Left ventricle myocardium inferior (tissue), 1 donor: ENCODE results near the gene TCN2. TPM values are rescaled to one million over a fixed set of nuclear protein-coding genes. Genes with fewer than 3 reads are reported as not detected.
"Not testable (repeated sequence)": the region's sequence is repeated elsewhere in the genome, so short reads cannot be mapped to it uniquely, and the experiment has no call there.

ENCODE experiments used
- DNase-seq: peaks from one replicate; pipeline ENCODE4 v3.0.0-alpha.2; 2020
- H3K27ac ChIP-seq: fragments of 200-600 bp; replicated peaks from 2 replicates; pipeline ENCODE4 v1.8.0; 2021
- H3K27me3 ChIP-seq: fragments of 200-600 bp; 2 replicates; pipeline ENCODE4 v1.8.0; 2021; ENCODE audit warnings: low read depth
- H3K36me3 ChIP-seq: fragments of 200-600 bp; 2 replicates; pipeline ENCODE4 v1.8.0; 2021
- H3K4me1 ChIP-seq: fragments of 200-600 bp; 2 replicates; pipeline ENCODE4 v1.8.0; 2021
- H3K4me3 ChIP-seq: fragments of 200-600 bp; 2 replicates; pipeline ENCODE4 v1.8.0; 2021; ENCODE audit warnings: mild to moderate bottlenecking, moderate library complexity
- H3K9me3 ChIP-seq: fragments of 200-600 bp; replicated peaks from 2 replicates; pipeline ENCODE4 v1.8.0; 2021
- CTCF ChIP-seq: fragments of 200-600 bp; IDR thresholded peaks from 2 replicates; pipeline ENCODE4 v1.8.0; 2021; ENCODE audit warnings: antibody characterized with exemption, mild to moderate bottlenecking, borderline replicate concordance
- intact Hi-C: fragments of 100-400 bp; cut with micrococcal nuclease; formaldehyde crosslinking; loops from one replicate; pipeline ENCODE4 v1.11.0; 2022
- total RNA-seq: library from RNA; stranded (reverse); fragmentation: NEBNext Ultra II Directional; extraction: Animal tissue kit (Norgen Biotek cat#: 25700); gene quantifications from one replicate; pipeline ENCODE4 v1.2.1, GENCODE V29; 2021
- donor health status: DM: no; HTN: yes; CAD: no; lungs with severe emphysema.

The TCN2 gene
- total RNA-seq, 1 donor from 2014 or later: 14.1 TPM

GRCh38 chr22:30671071-30671470 lies 64.1 kb downstream of the TCN2 start:
- H3K36me3 ChIP-seq: no peaks in the 10 kb centered on the region
- no peak for TF ChIP-seq CTCF
- no peak overlapping the region for H3K4me3 ChIP-seq
- H3K27me3 ChIP-seq: peaks cover 12% of the 10 kb centered on the region
- H3K4me1 ChIP-seq: peaks cover 24% of the 10 kb centered on the region
- H3K27ac ChIP-seq: no peak overlapping the region
- no peaks in the 10 kb centered on the region for H3K9me3 ChIP-seq
- intact Hi-C loops: no loop called here
- DNase-seq: no peak

- Histone ChIP-seq H3K4me3 (no peak overlapping the region), H3K27ac (no peak overlapping the region), H3K9me3 (no peaks in the 10 kb centered on the region), H3K4me1 (peaks cover 4% of the 10 kb centered on the region), H3K27me3 (peaks cover 15% of the 10 kb centered on the region), H3K36me3 (no peaks in the 10 kb centered on the region)
- no peak for DNase-seq
- TF ChIP-seq CTCF: no peak
- intact Hi-C loops: no loop called here
Observed at GRCh38 chr22:30673136-30673535, 66.2 kb downstream of the TCN2 start.

GRCh38 chr22:30674482-30674881 lies 67.5 kb downstream of the TCN2 start:
- Histone ChIP-seq H3K4me1 (no peaks in the 10 kb centered on the region), H3K9me3 (no peaks in the 10 kb centered on the region), H3K27me3 (peaks cover 15% of the 10 kb centered on the region), H3K36me3 (no peaks in the 10 kb centered on the region), H3K27ac (no peak overlapping the region), H3K4me3 (no peak overlapping the region)
- intact Hi-C loops: no loop called here
- TF ChIP-seq CTCF: no peak
- DNase-seq: no peak

GRCh38 chr22:30675436-30675835 lies 68.5 kb downstream of the TCN2 start:
- Histone ChIP-seq H3K4me3 (no peak overlapping the region), H3K4me1 (no peaks in the 10 kb centered on the region), H3K36me3 (no peaks in the 10 kb centered on the region), H3K9me3 (no peaks in the 10 kb centered on the region), H3K27me3 (peaks cover 15% of the 10 kb centered on the region), H3K27ac (no peak overlapping the region)
- intact Hi-C loops: no loop called here
- no peak for TF ChIP-seq CTCF
- no peak for DNase-seq

- H3K4me3 ChIP-seq, intact Hi-C loops: not testable (repeated sequence)
- peaks cover 15% of the 10 kb centered on the region for H3K27me3 ChIP-seq
Observed at GRCh38 chr22:30676565-30676964, 69.6 kb downstream of the TCN2 start.

More at GRCh38 chr22:30676565-30676964, 69.6 kb downstream of the TCN2 start:
- DNase-seq, H3K4me1 ChIP-seq, H3K36me3 ChIP-seq, H3K9me3 ChIP-seq, H3K27ac ChIP-seq: not testable (repeated sequence)

Other genes starting within 250 kb of the TCN2 start
- 4.9 TPM for gene RNF215, start 219.8 kb upstream of the TCN2 start, total RNA-seq
- gene SEC14L2, start 210.2 kb upstream of the TCN2 start, total RNA-seq: 1.2 TPM
- gene MTFP1, start 181.4 kb upstream of the TCN2 start, total RNA-seq: 19.7 TPM
- gene SEC14L3, start 135.2 kb upstream of the TCN2 start, total RNA-seq: not detected
- gene SEC14L4, start 101.5 kb upstream of the TCN2 start, total RNA-seq: 0.11 TPM
- not detected for gene SEC14L6, start 60.4 kb upstream of the TCN2 start, total RNA-seq
- gene GAL3ST1, start 32.5 kb upstream of the TCN2 start, total RNA-seq: 0.16 TPM
- gene PES1, start 15.3 kb upstream of the TCN2 start, total RNA-seq: 23.1 TPM
- gene SLC35E4, start 28.6 kb downstream of the TCN2 start, total RNA-seq: 3.8 TPM
- gene DUSP18, start 60.7 kb downstream of the TCN2 start, total RNA-seq: 2.7 TPM
- 22.2 TPM for gene OSBP2, start 87.7 kb downstream of the TCN2 start, total RNA-seq